HL-60 (cell line): ENCODE measurements around the gene GPC5.
"Not testable (repeated sequence)": the region's sequence is repeated elsewhere in the genome, so short reads cannot be mapped to it uniquely, and the experiment has no call there.

Experiments used
- DNase-seq, 2 experiments: peaks; one replicate each; pipeline ENCODE4 v3.0.0-alpha.2; 2010 to 2020; ENCODE audit warnings: low read depth in 1 of 2, low spot score in 1 of 2
- H3K27ac ChIP-seq: fragments of 250-450 bp; sonication (Bioruptor Pico); replicated peaks from 2 replicates; pipeline ENCODE4 v1.5.1; 2020; ENCODE audit warnings: mild to moderate bottlenecking, moderate library complexity
- H3K27me3 ChIP-seq: fragments of 250-450 bp; sonication (Bioruptor Pico); 2 replicates; pipeline ENCODE4 v1.5.1; 2021; ENCODE audit warnings: mild to moderate bottlenecking, moderate library complexity; ENCODE audit not compliant: insufficient read depth, poor library complexity, severe bottlenecking
- H3K4me3 ChIP-seq: replicated peaks from 2 replicates; pipeline ENCODE4 v1.5.1; 2011; ENCODE audit warnings: mild to moderate bottlenecking, control low read depth, low read length; ENCODE audit not compliant: insufficient read depth
- CTCF ChIP-seq: IDR thresholded peaks from one replicate; pipeline ENCODE4 v1.5.1; 2011; ENCODE audit warnings: low read length, control low read depth, inconsistent platforms; ENCODE audit not compliant: insufficient read depth
- GABPA ChIP-seq: IDR thresholded peaks from 2 replicates; pipeline ENCODE4 v1.6.1; 2012; ENCODE audit warnings: low read depth
- POLR2AphosphoS5 ChIP-seq: IDR thresholded peaks from 2 replicates; pipeline ENCODE4 v1.6.1; 2012; ENCODE audit warnings: low read depth
- REST ChIP-seq: IDR thresholded peaks from 2 replicates; pipeline ENCODE4 v1.6.1; 2012; ENCODE audit warnings: low read depth; ENCODE audit not compliant: insufficient replicate concordance
- SPI1 ChIP-seq: IDR thresholded peaks from 2 replicates; pipeline ENCODE4 v1.6.1; 2012; ENCODE audit warnings: low read depth, mild to moderate bottlenecking, borderline replicate concordance

GPC5 gene

GRCh38 chr13:91664039-91664438 lies 265.6 kb downstream of the GPC5 start:
- no peaks in the 10 kb centered on the region for H3K27me3 ChIP-seq
- no peak overlapping the region for H3K27ac ChIP-seq
- DNase-seq: no peak
- H3K4me3 ChIP-seq: no peak overlapping the region
- TF ChIP-seq GABPA (no peak), CTCF (no peak), SPI1 (no peak), REST (no peak), POLR2AphosphoS5 (no peak)

- no peaks in the 10 kb centered on the region for H3K27me3 ChIP-seq
- TF ChIP-seq CTCF (no peak), SPI1 (no peak), GABPA (no peak), POLR2AphosphoS5 (no peak), REST (no peak)
- H3K27ac ChIP-seq: no peak overlapping the region
- DNase-seq: no peak
- H3K4me3 ChIP-seq: no peak overlapping the region
Observed at GRCh38 chr13:91667486-91667885, 269.1 kb downstream of the GPC5 start.

- TF ChIP-seq REST: no peak
- no peak for TF ChIP-seq POLR2AphosphoS5
- no peak for TF ChIP-seq GABPA
- no peak for TF ChIP-seq CTCF
- TF ChIP-seq SPI1: no peak
Observed at GRCh38 chr13:91668866-91669495, 270.6 kb downstream of the GPC5 start.

GRCh38 chr13:91674347-91674746 lies 275.9 kb downstream of the GPC5 start:
- not testable (repeated sequence) for H3K27me3 ChIP-seq, DNase-seq, H3K4me3 ChIP-seq, H3K27ac ChIP-seq

More at GRCh38 chr13:91668866-91669495, 270.6 kb downstream of the GPC5 start:
- Histone ChIP-seq H3K27me3 (no peaks in the 10 kb centered on the region), H3K4me3 (no peak overlapping the region), H3K27ac (no peak overlapping the region)
- no peak for DNase-seq
